C4-2B (cell line): ENCODE data around the gene LCP2.

Source experiments
- CTCF ChIP-seq: fragments of 450-650 bp; conservative IDR thresholded peaks from 2 replicates; pipeline ENCODE4 v1.5.1; 2017; ENCODE audit warnings: mild to moderate bottlenecking
- ZFX ChIP-seq: fragments of 450-650 bp; IDR thresholded peaks from 2 replicates; pipeline ENCODE4 v1.6.1; 2017

- TF ChIP-seq CTCF (no peak), ZFX (no peak)
Observed at GRCh38 chr5:170290498-170290897, 7.1 kb downstream of the LCP2 start.
